GM21528 (cell line): ENCODE results near the gene PPP1R27.
"Not testable (repeated sequence)": the region's sequence is repeated elsewhere in the genome, so short reads cannot be mapped to it uniquely, and the experiment has no call there.

ENCODE experiments used
- ATAC-seq: cut with Tn5 transposase; IDR thresholded peaks from one replicate; pipeline ENCODE4 v1.9.1; 2021; ENCODE audit warnings: mild to moderate bottlenecking, moderate library complexity; ENCODE audit not compliant: unreplicated experiment, low FRiP score

Gene PPP1R27

GRCh38 chr17:81842725-81843504 lies 8.1 kb upstream of the PPP1R27 start:
- ATAC-seq: no peak

DNA sequence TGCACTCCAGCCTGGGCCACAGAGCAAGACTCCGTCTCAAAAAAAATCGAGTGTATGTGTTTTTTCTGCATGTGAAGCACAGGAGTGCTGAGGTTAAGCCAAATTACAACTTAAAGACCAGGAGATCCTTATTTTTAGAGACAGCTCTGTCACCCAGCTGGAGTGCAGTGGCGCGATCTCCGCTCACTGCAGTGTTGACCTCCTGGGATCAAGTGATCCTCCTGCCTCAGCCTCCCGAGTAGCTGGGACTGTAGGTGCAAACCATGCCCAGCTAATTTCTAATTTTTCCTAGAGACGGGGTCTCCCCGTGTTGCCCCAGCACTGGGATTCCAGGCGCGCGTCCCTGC lies 7.5 kb upstream of the PPP1R27 start:
- no peak for ATAC-seq

DNA sequence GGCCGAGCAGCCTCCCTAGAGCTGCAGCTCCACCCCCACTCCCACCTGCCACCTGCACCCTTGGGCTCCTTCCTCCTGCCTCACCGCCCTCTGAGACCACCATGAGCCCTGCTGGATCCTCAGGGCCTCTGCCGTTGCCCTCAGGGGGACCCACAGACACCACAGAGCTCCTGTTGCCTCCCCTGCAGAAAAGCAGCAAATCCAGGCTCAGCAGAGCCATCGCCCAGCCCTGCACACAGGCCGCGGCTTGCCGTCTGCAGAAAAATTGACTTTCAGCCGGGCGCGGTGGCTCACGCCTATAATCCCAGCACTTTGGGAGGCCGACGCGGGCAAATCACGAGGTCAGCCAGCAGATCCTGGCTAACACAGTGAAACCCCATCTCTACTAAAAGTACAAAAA lies 7.0 kb upstream of the PPP1R27 start:
- ATAC-seq: no peak

DNA sequence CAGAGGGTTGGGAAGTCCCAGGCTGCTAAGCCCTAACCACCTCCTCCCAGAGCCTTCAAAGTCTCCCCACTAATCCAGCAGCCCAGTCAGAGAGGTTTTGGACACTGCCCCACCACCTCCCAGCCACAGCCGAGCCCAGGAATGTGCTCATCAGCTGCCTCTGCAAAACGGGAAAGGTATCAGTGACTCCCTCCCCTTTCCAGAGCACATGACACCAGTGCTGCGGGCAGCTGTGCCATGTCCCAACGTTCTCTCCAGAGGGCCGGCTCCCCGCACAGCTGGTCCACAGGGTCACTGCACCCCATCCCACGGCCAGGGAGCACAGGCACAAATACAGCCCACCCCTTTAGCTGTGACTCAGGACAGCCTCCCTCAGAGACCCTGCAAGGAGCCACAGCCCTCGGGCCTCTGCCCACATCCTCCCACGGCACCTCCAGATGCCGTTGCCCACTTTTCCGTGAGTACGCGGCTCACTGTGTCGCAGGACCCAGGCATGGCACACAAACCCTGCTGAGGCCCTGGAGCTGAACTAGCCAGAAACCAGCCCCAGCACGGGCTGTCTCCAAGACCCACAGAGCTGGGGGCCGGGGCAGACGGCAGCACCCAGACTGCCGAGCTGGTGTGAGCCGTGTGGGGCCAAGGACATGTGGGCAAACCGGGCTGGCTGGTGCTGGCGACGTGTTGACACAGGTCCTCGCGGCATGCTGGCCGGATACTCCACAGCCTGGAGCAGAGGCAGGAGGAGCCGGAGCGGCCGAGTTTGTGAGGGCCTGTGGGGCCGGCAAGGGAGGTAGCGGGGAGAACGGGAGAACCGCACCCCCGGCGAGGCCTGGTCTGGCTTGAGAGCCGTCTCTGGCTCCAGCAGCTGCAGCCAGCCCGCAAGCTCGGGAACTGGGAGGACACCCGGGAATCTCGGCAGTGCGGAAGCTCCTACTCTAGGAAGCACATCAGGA lies 6.3 kb upstream of the PPP1R27 start:
- ATAC-seq: no peak

GRCh38 chr17:81840059-81840458 lies 5.2 kb upstream of the PPP1R27 start:
- not testable (repeated sequence) for ATAC-seq

- no peak for ATAC-seq
These were observed 4.5 kb upstream of the PPP1R27 start for GRCh38 chr17:81839301-81839700.

- ATAC-seq: no peak
These were observed 4.0 kb upstream of the PPP1R27 start for GRCh38 chr17:81838753-81839255.

- ATAC-seq: no peak
These were observed 2.8 kb upstream of the PPP1R27 start for GRCh38 chr17:81837641-81838040.

GRCh38 chr17:81833921-81834830 lies 674 bp downstream of the PPP1R27 start:
- no peak for ATAC-seq

DNA sequence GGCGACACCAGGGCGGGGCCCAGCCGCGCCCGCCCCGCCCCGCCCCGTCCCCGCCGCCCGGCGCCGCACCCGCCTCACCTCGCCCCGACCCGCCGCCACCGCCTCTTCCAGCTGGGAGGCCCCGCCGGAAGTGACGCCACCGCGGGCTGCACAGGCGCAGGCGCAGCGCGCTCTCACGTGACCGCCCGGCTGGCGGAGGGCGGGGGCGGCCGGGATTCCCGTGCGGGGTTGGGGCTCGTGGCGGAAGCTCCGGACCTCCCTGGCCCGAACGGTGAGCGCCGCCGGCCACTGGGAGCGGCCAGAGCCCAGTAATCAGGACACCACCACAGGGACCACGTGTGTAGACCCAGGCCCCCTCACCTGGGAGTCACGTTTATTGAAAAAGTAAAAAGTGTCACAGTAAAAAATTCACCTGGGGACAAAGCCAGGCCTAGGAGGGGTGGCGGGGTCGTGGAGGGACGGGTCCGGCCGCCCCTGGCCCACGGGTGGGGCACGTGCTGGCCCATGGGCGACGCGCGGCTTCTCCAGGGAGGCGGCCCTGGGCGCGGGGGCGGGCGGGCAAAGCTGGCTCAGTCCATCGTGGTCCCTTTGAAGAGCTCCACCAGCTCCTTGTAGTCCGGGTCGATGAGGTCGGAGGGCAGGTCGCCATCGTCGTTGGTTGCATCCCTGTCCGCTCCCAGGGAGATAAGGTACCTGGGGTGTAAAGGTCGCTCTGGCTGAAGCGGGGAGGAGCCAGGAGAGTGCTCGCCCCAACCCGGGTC lies 1.5 kb downstream of the PPP1R27 start, which contains the start of gene MCRIP1:
Gene MCRIP1 (minus strand): TSS at position 132 of the 761 bp plus-strand sequence. CDS start 8,785 bp downstream, outside the sequence.
- ATAC-seq: peak; percentile 59

- ATAC-seq: peak; percentile 59
These were observed 2.2 kb downstream of the PPP1R27 start for GRCh38 chr17:81832608-81833159.

DNA sequence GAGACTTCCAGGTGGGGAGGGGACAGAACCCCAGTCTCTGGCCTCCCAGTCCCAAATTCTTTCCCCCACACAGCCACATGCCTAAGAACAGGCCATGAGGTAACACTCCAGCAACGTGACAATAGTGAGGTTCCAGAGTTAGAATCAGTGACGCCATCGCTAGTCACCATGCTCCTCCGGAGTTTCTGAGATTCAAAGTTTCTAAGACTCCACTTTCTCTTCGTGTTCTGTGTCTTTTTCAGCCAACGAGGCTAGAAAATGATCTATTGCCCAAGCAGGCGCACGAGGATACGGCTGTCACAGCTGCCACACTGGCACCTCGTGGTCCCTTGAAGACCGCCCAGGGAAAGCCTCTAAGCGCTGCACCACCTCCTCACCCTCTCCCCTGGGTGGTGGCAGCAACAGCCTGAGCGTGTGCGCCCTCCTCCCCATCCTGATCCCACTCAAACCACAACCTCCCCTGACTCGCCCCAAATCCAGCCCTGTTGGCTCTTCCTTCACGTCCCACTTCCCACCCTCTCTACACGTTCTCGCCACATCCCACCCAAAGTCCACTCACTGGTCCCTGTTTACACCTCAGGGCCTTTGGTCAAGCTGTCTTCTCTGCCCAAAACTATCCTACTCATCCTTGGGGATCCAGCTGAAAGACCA lies 2.8 kb downstream of the PPP1R27 start:
- peak; percentile 19 for ATAC-seq

GRCh38 chr17:81831563-81831956 lies 3.3 kb downstream of the PPP1R27 start:
- ATAC-seq: no peak

DNA sequence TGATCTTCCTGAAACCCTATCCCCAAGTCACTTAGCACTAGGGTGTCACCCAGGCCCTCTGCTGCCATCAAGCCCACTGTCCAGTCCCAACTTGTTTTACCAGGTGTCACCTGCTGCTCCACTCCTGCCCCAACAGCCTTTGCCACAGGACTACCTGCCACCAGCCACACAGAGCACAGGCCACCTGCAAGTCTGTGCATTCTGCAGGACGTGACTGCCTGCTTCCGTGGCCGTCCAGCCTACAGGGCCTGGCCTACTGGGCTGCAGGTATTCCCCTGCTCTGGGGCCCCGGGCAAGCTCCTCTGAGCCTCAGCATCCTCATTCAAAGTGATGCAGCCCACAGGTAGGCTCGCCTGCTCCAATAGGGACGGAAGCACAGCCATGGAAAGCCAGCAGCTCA lies 5.0 kb downstream of the PPP1R27 start:
- ATAC-seq: no peak

DNA sequence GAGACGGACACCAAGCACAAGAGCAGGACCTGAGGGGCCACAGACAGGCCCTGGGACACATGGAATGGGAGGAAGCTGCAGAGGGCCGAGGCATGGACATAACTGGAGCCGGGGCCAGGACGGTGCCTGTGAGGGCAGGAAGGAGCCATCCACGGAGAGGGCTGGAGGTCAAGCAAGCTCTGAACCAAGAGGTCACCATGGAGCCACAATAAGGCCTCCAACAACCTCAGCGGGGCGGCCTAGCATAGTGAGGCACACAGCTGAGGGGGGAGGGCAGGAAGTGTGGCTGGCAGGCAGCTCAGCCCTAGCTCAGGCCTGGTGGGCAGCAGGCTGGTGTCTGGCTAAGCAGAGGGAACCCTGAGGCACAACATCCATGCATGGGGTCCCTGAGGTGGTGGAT lies 6.2 kb downstream of the PPP1R27 start:
- ATAC-seq: no peak

- no peak for ATAC-seq
These were observed 8.9 kb downstream of the PPP1R27 start for GRCh38 chr17:81825841-81826466.

DNA sequence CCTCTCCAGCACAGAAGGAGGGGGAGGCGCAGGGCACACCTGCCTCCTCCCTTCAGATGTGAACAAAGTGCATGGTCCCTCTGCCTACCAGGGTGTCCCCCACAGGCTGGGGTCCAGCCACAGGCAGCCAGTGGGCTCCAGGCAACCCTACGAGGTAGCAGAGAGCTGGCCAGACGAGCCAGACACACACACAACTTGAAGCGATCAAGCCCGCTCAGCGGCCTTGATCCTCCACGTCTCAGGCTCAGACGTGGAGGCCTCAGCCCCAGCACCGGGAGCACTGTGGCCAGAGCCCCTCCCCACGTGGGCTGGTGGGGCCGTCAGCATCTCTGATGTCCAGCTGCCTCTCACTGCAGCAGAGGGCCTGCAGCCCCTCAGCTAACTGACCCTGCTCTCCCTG lies 10.3 kb downstream of the PPP1R27 start:
- no peak for ATAC-seq

GRCh38 chr17:81823820-81824550 lies 10.9 kb downstream of the PPP1R27 start:
- no peak for ATAC-seq
